NCI-H345 treated with DMSO at 0.1 percent for 48 hours (cell line): ENCODE measurements around the gene LRP1-AS.

ENCODE experiments used
- DNase-seq: peaks from one replicate; lab custom pipeline; 2025; ENCODE audit not compliant: unreplicated experiment; lab: John Stamatoyannopoulos, UW

Gene LRP1-AS

DNA sequence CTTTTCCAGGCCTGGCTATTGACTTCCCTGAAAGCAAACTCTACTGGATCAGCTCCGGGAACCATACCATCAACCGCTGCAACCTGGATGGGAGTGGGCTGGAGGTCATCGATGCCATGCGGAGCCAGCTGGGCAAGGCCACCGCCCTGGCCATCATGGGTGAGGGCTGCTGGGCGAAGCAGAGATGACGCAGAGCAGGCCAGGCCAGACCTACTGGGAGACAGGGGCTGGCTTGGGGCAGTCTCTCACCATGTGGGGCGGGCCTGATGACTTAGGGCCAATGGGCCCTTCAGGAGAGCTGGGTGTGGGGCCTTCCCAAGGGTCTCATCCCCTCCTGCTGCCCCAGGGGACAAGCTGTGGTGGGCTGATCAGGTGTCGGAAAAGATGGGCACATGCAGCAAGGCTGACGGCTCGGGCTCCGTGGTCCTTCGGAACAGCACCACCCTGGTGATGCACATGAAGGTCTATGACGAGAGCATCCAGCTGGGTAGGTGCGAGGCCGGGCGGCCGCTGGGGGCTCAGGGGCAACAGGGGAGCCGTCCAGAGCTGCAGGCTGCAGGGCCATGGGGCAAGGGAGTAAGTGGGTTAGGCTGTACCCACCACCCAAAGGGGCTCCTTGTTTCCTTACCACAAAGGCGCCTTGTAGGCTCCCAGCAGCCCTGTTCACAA, 33.0 kb upstream of the LRP1-AS start:
- DNase-seq, result no peak

DNA sequence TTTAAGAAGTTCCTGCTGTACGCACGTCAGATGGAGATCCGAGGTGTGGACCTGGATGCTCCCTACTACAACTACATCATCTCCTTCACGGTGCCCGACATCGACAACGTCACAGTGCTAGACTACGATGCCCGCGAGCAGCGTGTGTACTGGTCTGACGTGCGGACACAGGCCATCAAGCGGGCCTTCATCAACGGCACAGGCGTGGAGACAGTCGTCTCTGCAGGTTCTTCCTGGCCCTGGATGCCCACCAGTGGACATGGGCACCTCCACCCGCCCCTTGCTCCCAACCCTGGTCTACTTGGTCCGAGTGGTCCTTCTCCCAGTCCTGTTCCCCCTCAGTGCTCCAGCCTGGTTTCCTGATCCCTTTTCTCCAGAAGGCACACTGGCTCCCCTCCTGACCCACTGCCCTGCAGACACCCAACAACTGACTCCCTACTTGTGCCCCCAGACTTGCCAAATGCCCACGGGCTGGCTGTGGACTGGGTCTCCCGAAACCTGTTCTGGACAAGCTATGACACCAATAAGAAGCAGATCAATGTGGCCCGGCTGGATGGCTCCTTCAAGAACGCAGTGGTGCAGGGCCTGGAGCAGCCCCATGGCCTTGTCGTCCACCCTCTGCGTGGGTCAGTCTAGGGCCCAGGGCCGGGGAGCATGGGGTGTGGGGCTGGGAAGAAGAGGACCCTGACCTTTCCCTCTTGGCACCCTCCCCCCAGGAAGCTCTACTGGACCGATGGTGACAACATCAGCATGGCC, 32.1 kb upstream of the LRP1-AS start:
- DNase-seq, result no peak

DNA sequence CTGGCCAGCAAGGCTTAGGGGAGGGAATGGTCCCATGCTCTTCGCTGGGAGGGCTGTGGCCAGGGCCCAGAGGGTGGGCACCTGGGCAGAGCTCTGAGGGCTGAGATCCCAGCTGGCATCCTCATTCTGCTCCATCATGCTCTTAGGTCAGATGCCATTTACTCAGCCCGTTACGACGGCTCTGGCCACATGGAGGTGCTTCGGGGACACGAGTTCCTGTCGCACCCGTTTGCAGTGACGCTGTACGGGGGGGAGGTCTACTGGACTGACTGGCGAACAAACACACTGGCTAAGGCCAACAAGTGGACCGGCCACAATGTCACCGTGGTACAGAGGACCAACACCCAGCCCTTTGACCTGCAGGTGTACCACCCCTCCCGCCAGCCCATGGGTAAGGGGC, 30.8 kb upstream of the LRP1-AS start:
- DNase-seq, result no peak

GRCh38 chr12:57177354-57177753, 29.9 kb upstream of the LRP1-AS start:
- DNase-seq, result no peak

- DNase-seq, result no peak
Measured at GRCh38 chr12:57176846-57177245, 29.4 kb upstream of the LRP1-AS start.

DNA sequence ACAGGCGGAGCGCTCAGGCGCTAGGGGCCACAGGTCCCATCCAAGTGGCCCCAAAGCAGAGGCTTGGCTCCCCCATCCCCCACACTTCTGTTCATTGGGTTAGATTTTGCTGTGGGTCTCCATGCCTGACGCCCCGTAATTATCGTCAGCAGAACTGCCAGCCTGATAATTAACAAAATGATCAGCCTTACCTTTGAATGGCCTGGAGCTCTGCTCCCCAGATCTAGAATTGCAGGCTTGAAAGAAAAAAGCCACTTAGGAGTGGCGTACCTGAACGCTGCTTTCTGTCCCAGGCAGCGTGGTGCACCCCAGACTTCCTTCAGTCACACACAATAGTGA, 28.7 kb upstream of the LRP1-AS start:
- no peak for DNase-seq

- peak; percentile 92 for DNase-seq
Measured at GRCh38 chr12:57175428-57176138, 28.2 kb upstream of the LRP1-AS start.

DNA sequence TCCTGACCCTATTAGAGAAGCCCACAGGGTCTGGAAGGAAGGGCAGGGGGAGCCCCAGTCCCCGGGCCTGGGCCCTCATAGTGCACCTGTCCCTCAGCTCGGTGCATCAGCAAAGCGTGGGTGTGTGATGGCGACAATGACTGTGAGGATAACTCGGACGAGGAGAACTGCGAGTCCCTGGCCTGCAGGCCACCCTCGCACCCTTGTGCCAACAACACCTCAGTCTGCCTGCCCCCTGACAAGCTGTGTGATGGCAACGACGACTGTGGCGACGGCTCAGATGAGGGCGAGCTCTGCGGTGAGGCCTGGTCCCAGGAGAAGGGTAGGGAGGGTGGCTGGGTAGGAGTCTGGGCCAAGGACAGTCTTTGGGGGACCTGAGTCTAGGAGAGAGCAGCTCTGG, 26.3 kb upstream of the LRP1-AS start:
- no peak for DNase-seq

DNA sequence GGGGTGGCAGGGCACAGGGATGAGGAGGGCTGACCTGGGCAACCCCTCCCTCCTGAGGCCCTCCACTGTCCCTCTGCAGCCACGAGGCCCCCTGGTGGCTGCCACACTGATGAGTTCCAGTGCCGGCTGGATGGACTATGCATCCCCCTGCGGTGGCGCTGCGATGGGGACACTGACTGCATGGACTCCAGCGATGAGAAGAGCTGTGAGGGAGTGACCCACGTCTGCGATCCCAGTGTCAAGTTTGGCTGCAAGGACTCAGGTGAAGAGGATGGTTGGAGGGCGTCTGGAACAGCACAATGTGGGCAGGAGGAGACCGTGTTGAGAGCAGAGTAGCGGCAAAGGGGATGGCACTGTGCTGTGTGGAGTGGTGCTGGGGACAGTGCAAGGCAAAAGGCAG, 25.7 kb upstream of the LRP1-AS start:
- DNase-seq, result no peak

DNA sequence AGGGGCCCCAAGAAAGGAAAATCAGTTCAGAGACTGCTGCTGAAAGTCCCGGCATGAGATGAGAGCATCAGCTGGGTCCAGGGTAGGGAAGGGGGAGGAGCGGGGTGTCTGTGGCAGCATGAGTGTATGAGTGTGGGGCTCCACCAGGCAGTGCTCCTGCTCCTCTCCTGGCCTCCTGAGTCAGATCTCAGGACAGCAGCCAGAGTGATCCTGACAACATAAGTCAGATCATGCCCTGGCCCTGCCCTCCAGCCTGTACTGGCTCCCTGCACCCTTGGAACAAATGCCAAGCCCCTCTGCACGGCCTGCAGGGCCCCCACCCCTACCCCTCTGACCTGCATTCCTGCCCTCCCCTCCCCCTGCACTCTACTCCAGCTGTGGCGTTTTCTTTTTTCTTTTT, 24.2 kb upstream of the LRP1-AS start:
- no peak for DNase-seq

GRCh38 chr12:57170927-57171326, 23.5 kb upstream of the LRP1-AS start:
- DNase-seq, result no peak

- DNase-seq, result no peak
Measured at GRCh38 chr12:57170408-57170807, 23.0 kb upstream of the LRP1-AS start.

- DNase-seq, result no peak
Measured at GRCh38 chr12:57169969-57170368, 22.6 kb upstream of the LRP1-AS start.

GRCh38 chr12:57169046-57169795, 21.8 kb upstream of the LRP1-AS start:
- no peak for DNase-seq

DNA sequence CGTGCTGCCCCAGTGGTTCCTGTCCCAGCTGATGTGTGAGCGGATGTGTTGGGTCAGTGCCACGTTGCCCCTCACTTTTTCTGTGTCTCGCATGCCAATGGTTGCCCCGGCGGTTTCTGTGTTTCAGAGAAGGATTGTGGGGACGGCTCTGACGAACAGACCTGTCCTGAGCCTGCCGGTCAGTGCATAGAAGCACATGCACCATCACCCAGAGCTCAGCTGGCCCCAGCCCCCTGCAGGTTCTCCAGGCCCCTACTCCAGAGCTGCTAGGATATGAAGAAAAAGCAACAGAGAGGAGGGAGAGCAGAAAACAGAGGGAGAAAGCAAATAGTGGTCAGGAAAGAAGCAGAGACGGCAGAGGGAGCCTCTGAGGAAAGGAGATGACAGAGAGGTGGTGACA, 20.6 kb upstream of the LRP1-AS start:
- no peak for DNase-seq

DNA sequence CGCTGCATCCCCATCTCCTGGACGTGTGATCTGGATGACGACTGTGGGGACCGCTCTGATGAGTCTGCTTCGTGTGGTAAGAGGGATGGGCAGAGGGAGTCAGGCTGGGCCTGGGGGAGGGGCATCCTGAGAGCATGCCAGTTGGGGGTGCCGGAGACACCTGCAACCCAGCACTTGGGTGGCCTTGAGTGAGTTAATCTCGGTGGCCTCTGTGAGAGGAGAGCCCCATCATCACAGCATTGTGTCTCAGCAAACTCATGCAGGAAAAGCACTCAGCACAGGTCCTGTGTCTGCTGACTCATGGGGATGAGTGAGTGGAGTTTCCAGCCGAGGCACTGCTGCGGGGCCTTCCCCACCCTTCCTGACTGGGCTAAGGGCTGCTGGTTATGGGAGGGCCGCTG, 19.6 kb upstream of the LRP1-AS start:
- DNase-seq, result no peak

GRCh38 chr12:57165741-57166140, 18.3 kb upstream of the LRP1-AS start:
- no peak for DNase-seq

GRCh38 chr12:57164966-57165625, 17.7 kb upstream of the LRP1-AS start:
- no peak for DNase-seq

GRCh38 chr12:57164454-57164853, 17.0 kb upstream of the LRP1-AS start:
- no peak for DNase-seq

GRCh38 chr12:57162553-57163125, 15.2 kb upstream of the LRP1-AS start:
- no peak for DNase-seq

DNA sequence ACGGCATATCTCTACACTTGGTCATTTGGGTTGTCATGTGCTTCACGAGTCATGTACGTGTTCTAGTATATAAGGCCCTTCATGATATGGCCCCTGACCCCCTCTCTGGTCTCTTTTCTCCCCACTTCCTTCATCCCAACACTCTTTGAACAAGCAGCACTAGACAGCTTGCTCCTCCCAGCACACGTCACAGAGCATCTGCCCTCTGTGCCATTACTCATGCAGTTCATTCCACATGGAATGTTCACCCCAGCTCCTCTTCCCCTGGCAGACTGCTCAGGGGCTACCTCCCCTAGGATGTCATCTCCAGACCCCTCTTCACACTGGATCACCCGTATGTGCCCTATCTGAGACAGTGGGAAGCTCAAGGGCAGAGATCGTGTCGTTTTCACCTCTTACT, 14.1 kb upstream of the LRP1-AS start:
- DNase-seq, result no peak
